ENCODE results near the gene MTRF1L. TPM values are rescaled to one million over a fixed set of nuclear protein-coding genes. Genes with fewer than 3 reads are reported as not detected.
A peak's percentile ranks its signal among the peaks of the same experiment; 100 is the strongest.

MTRF1L gene
- total and polyA plus RNA-seq, 2 of the 13 experiments (the other 11 are each of a cell fraction or from before 2014, with no cell fraction given): 17.6 to 28.7 TPM

GRCh38 chr6:153002613-153003365, at the start of gene MTRF1L (continued):
- TF ChIP-seq ZNF407 (CRISPR knock-in tag; IDR thresholded peaks at IDR 0.05; ENCODE audit: not compliant biosample characterization): no peak
- TF ChIP-seq CSRNP2 (CRISPR knock-in tag; conservative IDR thresholded peaks at IDR 0.05; ENCODE audit: low read depth): no peak
- TF ChIP-seq, protein P1, sequence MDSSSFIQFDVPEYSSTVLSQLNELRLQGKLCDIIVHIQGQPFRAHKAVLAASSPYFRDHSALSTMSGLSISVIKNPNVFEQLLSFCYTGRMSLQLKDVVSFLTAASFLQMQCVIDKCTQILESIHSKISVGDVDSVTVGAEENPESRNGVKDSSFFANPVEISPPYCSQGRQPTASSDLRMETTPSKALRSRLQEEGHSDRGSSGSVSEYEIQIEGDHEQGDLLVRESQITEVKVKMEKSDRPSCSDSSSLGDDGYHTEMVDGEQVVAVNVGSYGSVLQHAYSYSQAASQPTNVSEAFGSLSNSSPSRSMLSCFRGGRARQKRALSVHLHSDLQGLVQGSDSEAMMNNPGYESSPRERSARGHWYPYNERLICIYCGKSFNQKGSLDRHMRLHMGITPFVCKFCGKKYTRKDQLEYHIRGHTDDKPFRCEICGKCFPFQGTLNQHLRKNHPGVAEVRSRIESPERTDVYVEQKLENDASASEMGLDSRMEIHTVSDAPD (CRISPR knock-in tag; IDR thresholded peaks at IDR 0.05): peak; percentile 36
- TF ChIP-seq ZNF432 (CRISPR knock-in tag; IDR thresholded peaks at IDR 0.05; ENCODE audit: borderline replicate concordance): no peak
- TF ChIP-seq HMGXB3 (CRISPR knock-in tag; IDR thresholded peaks at IDR 0.05; ENCODE audit: borderline replicate concordance): peak; percentile 55
- TF ChIP-seq PCBP2 (optimal IDR thresholded peaks at IDR 0.05; ENCODE audit: low read depth, low read length, poor library complexity, severe bottlenecking): no peak
- peak; percentile 80 for TF ChIP-seq GATAD2A (CRISPR knock-in tag; IDR thresholded peaks at IDR 0.05)
- TF ChIP-seq CAMTA2 (CRISPR knock-in tag; IDR thresholded peaks at IDR 0.05; ENCODE audit: borderline replicate concordance): 0 out of 2 replicates have a peak, but pooled peaks have one; percentile 47

Data from HepG2 (cell line).